ENCODE data around the gene AGAP1.

Gene AGAP1

DNA sequence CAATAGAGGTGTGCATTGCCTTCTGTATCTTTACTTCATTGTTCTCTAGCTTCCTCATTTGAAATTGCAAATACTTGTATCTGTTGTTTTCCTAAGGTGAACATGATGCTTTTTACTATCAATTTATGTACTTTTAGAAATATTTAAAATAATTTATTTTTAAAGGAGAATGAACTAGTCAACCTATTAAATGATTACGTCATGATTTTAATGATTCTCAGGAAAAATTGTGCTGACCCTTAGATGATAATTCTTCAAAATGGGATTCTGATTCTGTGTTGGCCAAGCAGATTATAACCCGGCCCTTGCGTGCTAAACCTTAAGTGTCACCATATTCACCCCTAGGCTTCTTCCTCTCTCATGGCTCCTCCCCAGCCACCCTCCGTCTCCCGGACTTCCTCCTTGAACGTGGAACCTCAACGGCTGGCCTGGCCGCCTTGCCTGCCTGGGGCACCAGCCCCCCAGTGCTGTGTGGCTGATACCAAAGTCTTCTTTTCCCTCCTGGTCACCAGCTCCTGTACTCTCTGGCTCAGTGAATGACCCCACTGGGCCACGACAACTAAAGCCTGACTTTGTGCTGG is 382.3 kb downstream of the AGAP1 start:
- no peaks in the 10 kb centered on the region for H3K4me1 ChIP-seq (ENCODE audit: control insufficient read depth, low read length)
- H3F3A ChIP-seq (ENCODE audit: control insufficient read depth, insufficient read depth): no peaks in the 10 kb centered on the region
- H4K20me1 ChIP-seq (ENCODE audit: control insufficient read depth, insufficient read depth, low read depth, low read length): no peaks in the 10 kb centered on the region
- H3K4me3 ChIP-seq (ENCODE audit: low read length): no peak overlapping the region
- TF ChIP-seq CTCF (IDR thresholded peaks at IDR 0.05; ENCODE audit: low read depth, low read length, poor library complexity, severe bottlenecking) (no peak), EZH2phosphoT487 (IDR thresholded peaks at IDR 0.05; ENCODE audit: borderline replicate concordance, low read length) (no peak)
- H3K27me3 ChIP-seq (ENCODE audit: control insufficient read depth, low read length): no peaks in the 10 kb centered on the region
- H3K79me2 ChIP-seq (ENCODE audit: control insufficient read depth, low read length): no peaks in the 10 kb centered on the region
- H3K36me3 ChIP-seq (ENCODE audit: control insufficient read depth, low read length): no peaks in the 10 kb centered on the region
- no peaks in the 10 kb centered on the region for H3K9me2 ChIP-seq (replicated peaks; ENCODE audit: control insufficient read depth, low read length)
- H3K27ac ChIP-seq (ENCODE audit: low read depth, low read length): no peak overlapping the region
- H3K9me3 ChIP-seq (ENCODE audit: control insufficient read depth, insufficient read depth, low read length): no peaks in the 10 kb centered on the region
- no peak overlapping the region for H3K4me2 ChIP-seq (ENCODE audit: low read length)

DNA sequence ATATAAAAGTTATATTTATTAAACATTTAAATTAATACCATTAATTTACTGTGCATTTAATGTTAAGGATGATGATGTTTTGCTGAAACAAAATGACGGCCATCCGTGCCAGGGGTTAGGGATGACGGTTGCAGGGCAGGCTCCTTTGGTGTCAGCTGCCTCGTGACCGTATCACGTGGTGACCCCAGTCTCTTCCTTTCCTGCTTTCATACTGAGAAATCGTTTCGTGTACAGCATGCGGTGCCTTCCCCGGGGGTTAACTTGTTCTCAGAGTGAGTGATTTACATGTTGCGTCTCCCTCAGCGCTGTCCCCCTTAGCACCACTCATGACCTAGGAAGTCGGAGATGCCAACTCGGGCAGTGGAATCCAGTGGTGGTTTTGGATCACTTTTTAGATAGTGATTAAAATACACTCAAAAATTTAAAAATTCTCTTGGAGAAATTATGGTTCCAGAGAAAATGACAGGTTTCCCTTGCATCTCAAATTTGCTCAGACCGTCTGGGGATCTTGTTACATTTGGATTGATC is 383.5 kb downstream of the AGAP1 start:
- no peaks in the 10 kb centered on the region for H3K9me3 ChIP-seq (ENCODE audit: control insufficient read depth, insufficient read depth, low read length)
- no peaks in the 10 kb centered on the region for H4K20me1 ChIP-seq (ENCODE audit: control insufficient read depth, insufficient read depth, low read depth, low read length)
- no peaks in the 10 kb centered on the region for H3K27me3 ChIP-seq (ENCODE audit: control insufficient read depth, low read length)
- H3K79me2 ChIP-seq (ENCODE audit: control insufficient read depth, low read length): no peaks in the 10 kb centered on the region
- no peak overlapping the region for H3K4me2 ChIP-seq (ENCODE audit: low read length)
- H3K4me3 ChIP-seq (ENCODE audit: low read length): no peak overlapping the region
- H3K4me1 ChIP-seq (ENCODE audit: control insufficient read depth, low read length): no peaks in the 10 kb centered on the region
- no peak overlapping the region for H3K27ac ChIP-seq (ENCODE audit: low read depth, low read length)
- no peaks in the 10 kb centered on the region for H3K36me3 ChIP-seq (ENCODE audit: control insufficient read depth, low read length)
- H3K9me2 ChIP-seq (replicated peaks; ENCODE audit: control insufficient read depth, low read length): no peaks in the 10 kb centered on the region
- TF ChIP-seq CTCF (IDR thresholded peaks at IDR 0.05; ENCODE audit: low read depth, low read length, poor library complexity, severe bottlenecking) (no peak), EZH2phosphoT487 (IDR thresholded peaks at IDR 0.05; ENCODE audit: borderline replicate concordance, low read length) (no peak)
- H3F3A ChIP-seq (ENCODE audit: control insufficient read depth, insufficient read depth): no peaks in the 10 kb centered on the region

DNA sequence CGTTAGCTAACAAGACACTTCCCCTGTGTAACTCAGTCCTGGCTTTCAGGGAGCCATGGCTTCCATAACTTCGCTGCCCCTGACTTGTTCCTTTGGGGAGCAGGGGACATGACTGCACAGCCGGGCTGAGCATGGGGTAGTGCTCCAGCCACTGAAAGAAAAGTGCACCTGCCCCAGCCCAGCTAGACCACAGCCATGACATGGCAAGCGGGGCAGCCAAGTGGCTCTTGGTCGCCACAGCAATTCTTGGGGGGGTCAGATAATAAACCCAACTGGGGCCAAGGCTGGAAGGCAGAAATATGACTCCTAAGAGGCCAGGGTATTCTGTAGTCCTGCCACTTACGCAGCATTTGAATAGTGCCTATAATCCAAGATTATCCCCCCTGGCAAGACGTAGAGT is 385.3 kb downstream of the AGAP1 start:
- Histone ChIP-seq H3K4me2 (ENCODE audit: low read length) (no peak overlapping the region), H3K4me3 (ENCODE audit: low read length) (no peak overlapping the region), H3K27me3 (ENCODE audit: control insufficient read depth, low read length) (no peaks in the 10 kb centered on the region), H4K20me1 (ENCODE audit: control insufficient read depth, insufficient read depth, low read depth, low read length) (no peaks in the 10 kb centered on the region), H3F3A (ENCODE audit: control insufficient read depth, insufficient read depth) (no peaks in the 10 kb centered on the region), H3K9me3 (ENCODE audit: control insufficient read depth, insufficient read depth, low read length) (no peaks in the 10 kb centered on the region), H3K4me1 (ENCODE audit: control insufficient read depth, low read length) (no peaks in the 10 kb centered on the region), H3K79me2 (ENCODE audit: control insufficient read depth, low read length) (no peaks in the 10 kb centered on the region), H3K36me3 (ENCODE audit: control insufficient read depth, low read length) (no peaks in the 10 kb centered on the region), H3K9me2 (replicated peaks; ENCODE audit: control insufficient read depth, low read length) (no peaks in the 10 kb centered on the region), H3K27ac (ENCODE audit: low read depth, low read length) (no peak overlapping the region)
- TF ChIP-seq CTCF (IDR thresholded peaks at IDR 0.05; ENCODE audit: low read depth, low read length, poor library complexity, severe bottlenecking) (no peak), EZH2phosphoT487 (IDR thresholded peaks at IDR 0.05; ENCODE audit: borderline replicate concordance, low read length) (no peak)

Measured in DOHH2 (cell line).